Ammon's horn (tissue), 1 donor: ENCODE data around the gene CST2.
"Not testable (repeated sequence)": the region's sequence is repeated elsewhere in the genome, so short reads cannot be mapped to it uniquely, and the experiment has no call there.

ENCODE experiments used
- DNase-seq: peaks from one replicate; pipeline ENCODE4 v3.0.0-alpha.2; 2016; ENCODE audit warnings: low spot score

CST2 gene

GRCh38 chr20:23810349-23810748, 16.2 kb downstream of the CST2 start:
- not testable (repeated sequence) for DNase-seq

GRCh38 chr20:23800865-23801264, 25.7 kb downstream of the CST2 start:
- DNase-seq = no peak

GRCh38 chr20:23799216-23799847, 27.2 kb downstream of the CST2 start:
- DNase-seq = peak; percentile 23

DNA sequence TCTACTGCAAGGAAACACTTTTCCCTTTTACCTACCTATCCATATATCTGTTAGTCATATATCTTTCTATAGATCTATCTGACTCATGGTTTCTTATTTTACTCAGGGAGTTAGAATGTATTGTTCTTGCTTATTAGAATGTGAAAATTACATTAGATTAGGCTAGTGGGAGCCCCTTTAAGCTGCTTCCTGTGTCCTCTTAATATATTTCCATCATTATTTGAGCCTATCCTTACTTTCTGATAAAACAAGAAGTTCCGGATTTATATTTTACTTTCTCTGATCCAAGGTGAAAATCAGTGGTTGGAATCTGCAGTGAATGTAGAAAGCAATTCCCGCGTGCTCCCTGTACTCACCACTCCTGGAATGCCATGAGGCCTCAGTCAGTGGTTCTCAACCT, 31.0 kb downstream of the CST2 start:
- no peak for DNase-seq

DNA sequence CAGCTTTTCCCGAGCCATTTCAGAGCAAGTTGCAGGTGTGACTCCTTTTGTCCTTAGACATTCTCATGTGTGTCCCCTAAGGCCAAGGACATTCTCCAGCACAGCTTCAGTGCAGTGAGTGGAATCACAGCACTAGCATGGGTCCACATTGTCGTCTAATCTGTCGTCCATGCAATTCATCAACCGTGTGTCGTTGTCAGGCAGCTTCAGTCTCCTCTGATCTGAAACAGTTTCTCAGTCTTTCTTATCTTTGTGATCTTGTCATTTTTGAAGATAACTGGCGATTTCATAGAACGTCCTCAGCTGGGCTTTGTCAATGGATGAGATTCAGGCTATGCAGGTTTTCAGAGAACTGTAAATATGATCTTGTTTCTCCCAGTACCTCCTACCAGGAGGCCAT, 31.7 kb downstream of the CST2 start:
- DNase-seq = no peak

DNA sequence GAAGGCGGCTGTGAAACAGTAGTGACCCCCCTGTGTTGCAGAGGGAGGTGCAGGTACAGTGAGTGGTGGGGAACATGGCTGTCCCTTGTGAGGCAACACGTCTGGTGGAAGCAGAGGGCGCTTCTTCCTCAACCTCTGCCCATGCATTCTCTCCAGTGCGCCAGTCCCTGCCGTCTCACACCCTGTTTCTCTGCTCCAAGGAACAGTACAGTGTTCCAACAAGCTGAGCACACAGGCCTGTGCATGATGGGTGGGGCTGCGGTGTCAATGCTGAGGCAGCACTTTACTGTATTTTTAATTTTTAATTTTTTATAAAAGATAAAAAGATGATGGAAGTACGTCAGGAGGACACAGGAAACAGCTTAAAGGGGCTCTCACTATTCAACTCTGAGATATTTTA, 32.5 kb downstream of the CST2 start:
- DNase-seq = no peak

- DNase-seq = no peak
Measured at GRCh38 chr20:23783447-23783846, 43.1 kb downstream of the CST2 start.

DNA sequence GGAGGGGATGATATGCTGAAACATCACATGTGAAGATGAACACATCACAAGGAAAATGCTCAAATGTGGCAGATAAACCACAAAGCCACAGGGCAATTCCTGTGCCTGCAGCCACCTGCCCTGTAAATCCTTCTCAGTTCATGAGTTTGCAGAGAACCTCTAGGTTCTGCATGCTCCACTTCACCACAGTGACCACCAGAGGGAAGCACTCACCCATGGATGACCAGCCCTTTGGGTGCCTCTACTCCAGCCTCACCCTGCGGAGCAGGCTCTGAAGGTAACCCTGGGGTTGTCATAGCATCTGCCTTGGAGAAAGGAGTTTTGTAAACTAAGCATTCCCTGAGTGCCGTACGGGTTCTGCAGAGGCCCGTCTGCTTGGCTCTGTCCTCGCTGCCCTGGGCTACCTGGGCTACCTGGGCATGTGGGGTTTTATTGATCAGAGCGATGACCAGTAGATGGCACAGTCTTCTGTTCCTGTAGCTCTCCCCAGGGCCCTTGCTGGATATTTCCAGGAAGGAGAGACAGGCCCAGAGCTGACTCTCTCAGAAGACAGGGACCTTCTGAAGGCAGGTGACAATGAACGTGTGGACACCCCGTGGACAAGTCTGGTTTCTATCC, 44.1 kb downstream of the CST2 start:
- DNase-seq = peak; percentile 23

GRCh38 chr20:23778676-23779075, 47.9 kb downstream of the CST2 start:
- DNase-seq = not testable (repeated sequence)

DNA sequence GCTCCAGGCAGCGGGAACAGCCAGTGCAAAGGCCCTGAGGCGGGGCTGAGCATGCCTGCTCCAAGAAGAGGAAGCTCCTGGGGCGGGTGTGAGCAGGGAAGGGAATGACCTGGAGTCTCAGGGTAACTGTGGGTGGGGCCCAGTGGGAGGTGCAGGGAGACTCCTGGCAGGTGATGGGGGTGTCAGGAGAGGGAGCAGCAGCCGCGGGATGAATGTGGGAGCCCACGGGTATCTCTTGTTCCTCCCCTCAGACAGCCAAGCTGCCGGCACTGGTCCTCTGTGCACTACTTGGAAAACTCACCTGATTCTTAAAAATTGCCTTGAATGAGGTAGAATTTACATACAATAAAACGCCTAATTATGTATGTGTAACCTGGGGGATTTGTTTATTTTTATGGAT, 49.1 kb downstream of the CST2 start:
- DNase-seq = not testable (repeated sequence)

DNA sequence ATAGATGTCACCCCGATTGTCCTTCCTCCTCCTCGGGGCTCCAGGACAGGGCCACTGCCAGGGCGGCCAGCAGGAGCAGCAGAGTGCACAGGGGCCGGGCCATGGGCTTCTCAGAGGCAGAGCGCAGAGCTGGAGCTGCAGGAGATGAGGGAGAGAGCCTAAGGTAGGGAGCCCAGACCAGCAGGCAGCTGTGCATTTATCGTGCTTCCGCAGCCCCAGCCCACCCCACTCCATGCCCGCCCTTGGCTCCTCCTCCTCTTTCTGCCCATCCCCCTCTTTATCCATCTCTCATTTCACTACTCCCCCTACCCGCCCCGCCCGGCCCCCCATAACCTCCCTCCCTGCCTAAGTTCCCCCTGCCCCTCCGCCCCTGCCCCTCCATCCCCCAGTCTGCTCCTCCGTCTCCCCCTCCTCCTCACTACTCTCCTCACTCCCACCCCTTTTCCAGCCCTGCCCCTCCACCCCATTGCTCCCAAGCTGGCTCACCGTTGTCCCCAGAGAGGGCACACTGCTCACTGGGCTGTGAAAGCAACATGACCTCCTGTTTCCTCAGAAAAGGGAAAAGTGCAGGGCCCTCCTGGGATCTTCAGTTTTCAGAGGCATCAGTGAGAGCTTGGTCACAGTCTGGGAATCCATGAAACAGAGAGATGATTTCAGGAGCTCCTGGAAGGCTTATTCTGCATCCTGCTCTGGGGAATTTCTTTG, 50.3 kb downstream of the CST2 start:
- DNase-seq = no peak

DNA sequence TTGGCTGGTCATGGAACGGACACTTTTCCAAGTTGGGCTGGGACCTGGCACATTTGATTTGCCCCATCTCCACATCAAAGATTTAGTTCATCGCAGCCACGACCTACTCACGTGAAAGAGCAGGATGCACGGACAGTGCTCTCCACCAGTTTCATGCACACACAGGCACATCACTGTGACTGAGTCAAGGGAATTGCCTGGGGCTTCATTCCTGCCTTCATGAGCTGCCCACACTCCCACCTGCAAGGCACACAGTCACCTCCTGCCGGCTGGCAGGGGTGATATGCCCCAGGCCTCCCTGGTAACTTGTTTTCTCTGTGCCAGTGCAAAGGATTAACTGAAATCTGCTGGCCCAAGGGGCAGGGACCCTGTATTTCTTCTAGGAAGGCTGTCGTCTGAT, 52.4 kb downstream of the CST2 start:
- no peak for DNase-seq
